Measurements from ENCODE around the gene SMIM14. TPM values are rescaled to one million over a fixed set of nuclear protein-coding genes. Genes with fewer than 3 reads are reported as not detected.

The SMIM14 gene
- total and polyA plus RNA-seq, 2 donors (not counting 1 experiment from before 2014, with no cell fraction given): 39.0 to 41.4 TPM

- no peak for DNase-seq (ENCODE audit: low read depth in 2 of 2)
Observed at GRCh38 chr4:39668887-39669286, 30.2 kb upstream of the SMIM14 start.

DNA sequence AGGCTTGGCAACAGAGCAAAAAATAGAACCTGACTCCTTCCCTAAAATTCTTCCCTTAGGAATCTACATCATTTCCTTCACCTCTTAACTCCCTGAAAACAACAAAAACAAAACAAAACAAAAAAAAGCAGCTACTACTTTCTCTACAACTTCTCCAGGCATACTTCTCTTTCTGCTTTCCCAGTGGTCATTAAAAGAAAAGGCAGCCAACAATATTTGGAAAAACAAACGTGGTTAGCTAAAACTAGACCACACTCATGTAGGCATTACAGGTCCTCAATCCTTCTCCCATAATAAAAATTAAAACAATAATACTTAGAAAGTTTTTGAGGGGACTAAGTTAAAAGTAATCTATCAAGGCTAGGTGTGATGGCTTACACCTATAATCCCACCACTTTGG is 29.0 kb upstream of the SMIM14 start:
- Histone ChIP-seq H3K4me1 (ENCODE audit: control insufficient read depth, extremely low read depth, insufficient read depth, low read length) (peaks cover 4% of the 10 kb centered on the region), H3K27ac (ENCODE audit: insufficient read depth, low read length) (no peak overlapping the region), H3K36me3 (ENCODE audit: control insufficient read depth, insufficient read depth, low read length) (no peaks in the 10 kb centered on the region), H4K20me1 (ENCODE audit: control insufficient read depth, extremely low read depth, insufficient read depth, low read length) (no peaks in the 10 kb centered on the region), H2AFZ (ENCODE audit: low read length) (no peak overlapping the region), H3K9ac (ENCODE audit: insufficient read depth, low read length) (no peak overlapping the region), H3K27me3 (ENCODE audit: control insufficient read depth, insufficient read depth, low read length) (no peaks in the 10 kb centered on the region), H3K79me2 (ENCODE audit: control insufficient read depth, insufficient read depth, low read length) (no peaks in the 10 kb centered on the region), H3K4me2 (ENCODE audit: extremely low read depth, insufficient read depth, low read length) (no peak overlapping the region), H3K4me3 (replicated peaks in 1 of 4; ENCODE audit: control extremely low read depth in 1 of 4, insufficient read depth in 1 of 4, low read depth in 3 of 4, low read length in 4 of 4) (no peak overlapping the region), H3K9me3 (ENCODE audit: control insufficient read depth, insufficient read depth, low read depth, low read length) (no peaks in the 10 kb centered on the region)
- no peak for DNase-seq (ENCODE audit: low read depth in 2 of 2)
- TF ChIP-seq EZH2 (IDR thresholded peaks at IDR 0.05; ENCODE audit: low read length, missing control alignments) (no peak), CTCF (conservative IDR thresholded peaks at IDR 0.05 in 1 of 2, IDR thresholded peaks at IDR 0.05 in 1 of 2; ENCODE audit: low read depth in 1 of 2, low read length in 2 of 2) (no peak)

More at GRCh38 chr4:39668887-39669286, 30.2 kb upstream of the SMIM14 start:
- H3K27ac ChIP-seq (ENCODE audit: insufficient read depth, low read length): no peak overlapping the region
- H3K9ac ChIP-seq (ENCODE audit: insufficient read depth, low read length): no peak overlapping the region
- no peaks in the 10 kb centered on the region for H3K79me2 ChIP-seq (ENCODE audit: control insufficient read depth, insufficient read depth, low read length)
- H4K20me1 ChIP-seq (ENCODE audit: control insufficient read depth, extremely low read depth, insufficient read depth, low read length): no peaks in the 10 kb centered on the region
- H3K4me2 ChIP-seq (ENCODE audit: extremely low read depth, insufficient read depth, low read length): no peak overlapping the region
- H3K9me3 ChIP-seq (ENCODE audit: control insufficient read depth, insufficient read depth, low read depth, low read length): no peaks in the 10 kb centered on the region
- H3K4me3 ChIP-seq (replicated peaks in 1 of 4; ENCODE audit: control extremely low read depth in 1 of 4, insufficient read depth in 1 of 4, low read depth in 3 of 4, low read length in 4 of 4): no peak overlapping the region
- no peak overlapping the region for H2AFZ ChIP-seq (ENCODE audit: low read length)
- H3K4me1 ChIP-seq (ENCODE audit: control insufficient read depth, extremely low read depth, insufficient read depth, low read length): peaks cover 4% of the 10 kb centered on the region
- no peak for TF ChIP-seq EZH2 (IDR thresholded peaks at IDR 0.05; ENCODE audit: low read length, missing control alignments)
- TF ChIP-seq CTCF (conservative IDR thresholded peaks at IDR 0.05 in 1 of 2, IDR thresholded peaks at IDR 0.05 in 1 of 2; ENCODE audit: low read depth in 1 of 2, low read length in 2 of 2): no peak
- no peaks in the 10 kb centered on the region for H3K27me3 ChIP-seq (ENCODE audit: control insufficient read depth, insufficient read depth, low read length)
- no peaks in the 10 kb centered on the region for H3K36me3 ChIP-seq (ENCODE audit: control insufficient read depth, insufficient read depth, low read length)

DNA sequence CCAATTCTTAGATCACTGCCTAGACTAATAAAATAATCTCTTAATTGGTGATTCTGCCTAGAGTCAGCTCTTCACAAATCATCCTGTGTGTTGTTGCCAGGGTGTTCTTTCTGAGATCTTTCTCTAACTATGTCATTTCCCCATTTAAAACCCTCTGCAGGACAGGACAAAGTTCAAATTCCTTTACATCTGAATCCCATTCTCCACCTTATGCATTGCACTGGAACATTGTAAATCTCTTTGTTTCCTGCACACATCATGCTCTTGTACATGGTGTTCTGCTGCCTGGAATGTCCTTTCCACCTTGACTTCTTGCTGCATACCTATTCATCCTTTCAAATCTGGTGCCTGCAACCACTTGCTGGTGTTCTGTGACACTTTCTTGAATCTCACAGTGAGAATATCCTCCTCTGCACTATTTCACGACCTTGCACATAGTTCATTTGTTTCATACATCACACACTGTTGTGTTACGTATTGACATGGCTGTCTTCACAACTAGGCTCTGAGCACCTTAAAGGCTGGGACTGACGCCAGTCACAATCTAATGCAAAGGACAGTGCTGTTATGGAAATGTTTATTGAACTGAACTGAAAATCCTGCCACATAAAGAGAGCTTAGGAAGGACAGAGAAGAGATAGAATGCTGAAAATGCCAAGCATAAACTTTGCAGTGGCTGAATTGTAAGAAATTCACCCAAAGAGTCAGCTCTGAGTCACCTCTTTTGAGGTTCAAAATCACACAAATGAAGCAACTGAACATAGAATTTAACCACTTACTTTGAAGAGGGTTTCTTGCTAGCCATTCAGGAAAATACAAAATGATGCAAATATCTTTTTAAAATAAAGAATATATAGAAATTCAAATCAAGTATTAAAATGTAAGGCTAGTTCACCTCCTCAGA is 26.4 kb upstream of the SMIM14 start:
- DNase-seq (ENCODE audit: low read depth in 2 of 2): peak; percentile 48 to 58
- Histone ChIP-seq H3K9ac (ENCODE audit: insufficient read depth, low read length) (no peak overlapping the region), H3K27ac (ENCODE audit: insufficient read depth, low read length) (no peak overlapping the region), H3K4me2 (ENCODE audit: extremely low read depth, insufficient read depth, low read length) (peak overlapping the region; percentile 20), H3K4me3 (replicated peaks in 1 of 4; ENCODE audit: control extremely low read depth in 1 of 4, insufficient read depth in 1 of 4, low read depth in 3 of 4, low read length in 4 of 4) (no peak overlapping the region), H3K36me3 (ENCODE audit: control insufficient read depth, insufficient read depth, low read length) (no peaks in the 10 kb centered on the region), H3K79me2 (ENCODE audit: control insufficient read depth, insufficient read depth, low read length) (no peaks in the 10 kb centered on the region), H3K9me3 (ENCODE audit: control insufficient read depth, insufficient read depth, low read depth, low read length) (no peaks in the 10 kb centered on the region), H2AFZ (ENCODE audit: low read length) (no peak overlapping the region), H3K4me1 (ENCODE audit: control insufficient read depth, extremely low read depth, insufficient read depth, low read length) (peaks cover 4% of the 10 kb centered on the region), H3K27me3 (ENCODE audit: control insufficient read depth, insufficient read depth, low read length) (no peaks in the 10 kb centered on the region), H4K20me1 (ENCODE audit: control insufficient read depth, extremely low read depth, insufficient read depth, low read length) (no peaks in the 10 kb centered on the region)
- TF ChIP-seq CTCF (conservative IDR thresholded peaks at IDR 0.05 in 1 of 2, IDR thresholded peaks at IDR 0.05 in 1 of 2; ENCODE audit: low read depth in 1 of 2, low read length in 2 of 2) (no peak), EZH2 (IDR thresholded peaks at IDR 0.05; ENCODE audit: low read length, missing control alignments) (no peak)
